IMR-90 (cell line): ENCODE results near the gene C2CD4C. TPM values are rescaled to one million over a fixed set of nuclear protein-coding genes. Genes with fewer than 3 reads are reported as not detected.

ENCODE experiments used
- ATAC-seq: fragments of 200-7000 bp; cut with Tn5 transposase; 2 replicates; pipeline ENCODE4 v1.9.1; 2020; ENCODE audit warnings: low read depth, mild to moderate bottlenecking, moderate library complexity
- BruUV-seq: library from RNA; stranded (reverse); fragments of 400-500 nt; replicated peaks from 2 replicates; lab custom pipeline; 2021; lab: Mats Ljungman, UMichigan
- CTCF ChIA-PET: fragments of 300-600 bp; formaldehyde crosslinking; extraction: SDS; loops from one replicate; lab custom pipeline; 2021; ENCODE audit warnings: antibody characterized with exemption; lab: Yijun Ruan, JAX
- POLR2A ChIA-PET: fragments of 300-600 bp; sonication (Branson Sonifier 250); formaldehyde crosslinking; loops from one replicate; lab custom pipeline; 2022; ENCODE audit warnings: antibody characterized with exemption; ENCODE audit not compliant: unreplicated experiment; lab: Charles Lee
- DNase-seq: peaks from one replicate; pipeline ENCODE4 v3.0.0; 2013
- H2AFZ ChIP-seq: replicated peaks from 2 replicates; pipeline ENCODE3; 2013; ENCODE audit warnings: low read length, mild to moderate bottlenecking; ENCODE audit not compliant: poor library complexity
- H2AK5ac ChIP-seq: 2 replicates; pipeline ENCODE4 v1.6.1; 2013; ENCODE audit warnings: low read depth, low read length, inconsistent platforms
- H2AK9ac ChIP-seq: replicated peaks from 2 replicates; pipeline ENCODE3; 2013; ENCODE audit warnings: mild to moderate bottlenecking, low read depth, low read length, moderate library complexity; ENCODE audit not compliant: poor library complexity
- H2BK120ac ChIP-seq: 2 replicates; pipeline ENCODE4 v1.6.1; 2013; ENCODE audit warnings: low read depth, low read length, inconsistent platforms
- H2BK15ac ChIP-seq: 3 replicates; pipeline ENCODE4 v1.6.1; 2013; ENCODE audit warnings: low read depth, low read length, inconsistent platforms
- H2BK20ac ChIP-seq: 2 replicates; pipeline ENCODE4 v1.6.1; 2013; ENCODE audit warnings: low read depth, mild to moderate bottlenecking, inconsistent platforms, low read length, moderate library complexity
- H2BK5ac ChIP-seq: 2 replicates; pipeline ENCODE4 v1.6.1; 2013; ENCODE audit warnings: mild to moderate bottlenecking, low read depth, low read length, inconsistent platforms; ENCODE audit not compliant: poor library complexity, severe bottlenecking
- H3K14ac ChIP-seq: replicated peaks from 2 replicates; pipeline ENCODE4 v1.6.1; 2013; ENCODE audit warnings: low read depth, low read length, inconsistent platforms
- H3K18ac ChIP-seq: 2 replicates; pipeline ENCODE4 v1.6.1; 2013; ENCODE audit warnings: low read depth, low read length, control low read depth
- H3K23ac ChIP-seq: 2 replicates; pipeline ENCODE4 v1.6.1; 2013; ENCODE audit warnings: low read depth, low read length, inconsistent platforms
- H3K27ac ChIP-seq: 2 replicates; pipeline ENCODE4 v1.5.1; 2013; ENCODE audit warnings: mild to moderate bottlenecking, control low read depth, low read length; ENCODE audit not compliant: insufficient read depth
- H3K27me3 ChIP-seq: 2 replicates; pipeline ENCODE4 v1.6.1; 2013; ENCODE audit warnings: low read length; ENCODE audit not compliant: control insufficient read depth, insufficient read depth
- H3K36me3 ChIP-seq: 2 replicates; pipeline ENCODE4 v1.6.1; 2013; ENCODE audit warnings: low read length, mixed read lengths; ENCODE audit not compliant: control insufficient read depth, insufficient read depth
- H3K4ac ChIP-seq: 2 replicates; pipeline ENCODE4 v1.6.1; 2013; ENCODE audit warnings: low read depth, low read length, inconsistent platforms
- H3K4me1 ChIP-seq: 2 replicates; pipeline ENCODE4 v1.6.1; 2013; ENCODE audit warnings: low read length, mixed read lengths; ENCODE audit not compliant: control insufficient read depth, insufficient read depth
- H3K4me2 ChIP-seq: 2 replicates; pipeline ENCODE4 v1.6.1; 2013; ENCODE audit warnings: low read depth, mild to moderate bottlenecking, control low read depth, low read length, moderate library complexity
- H3K4me3 ChIP-seq: 2 replicates; pipeline ENCODE4 v1.5.1; 2013; ENCODE audit warnings: low read depth, mild to moderate bottlenecking, control low read depth, low read length, moderate library complexity; ENCODE audit not compliant: insufficient read depth
- H3K56ac ChIP-seq: 2 replicates; pipeline ENCODE4 v1.6.1; 2013; ENCODE audit warnings: low read length, inconsistent platforms; ENCODE audit not compliant: insufficient read depth; ENCODE audit errors: extremely low read depth
- H3K79me1 ChIP-seq, 2 experiments: 2 replicates each; pipeline ENCODE4 v1.6.1; 2013; ENCODE audit warnings: low read length in 2 of 2, inconsistent platforms in 1 of 2, low read depth in 1 of 2
- H3K9ac ChIP-seq: 2 replicates; pipeline ENCODE4 v1.6.1; 2013; ENCODE audit warnings: low read depth, low read length, control low read depth
- H3K9me1 ChIP-seq: 2 replicates; pipeline ENCODE4 v1.6.1; 2013; ENCODE audit warnings: low read length, inconsistent platforms; ENCODE audit not compliant: insufficient read depth
- H3K9me3 ChIP-seq: 2 replicates; pipeline ENCODE4 v1.6.1; 2013; ENCODE audit warnings: low read length; ENCODE audit not compliant: control insufficient read depth, insufficient read depth
- H4K20me1 ChIP-seq: 2 replicates; pipeline ENCODE4 v1.6.1; 2013; ENCODE audit warnings: low read length, inconsistent platforms; ENCODE audit not compliant: insufficient read depth
- H4K5ac ChIP-seq: 2 replicates; pipeline ENCODE4 v1.6.1; 2013; ENCODE audit warnings: mild to moderate bottlenecking, low read depth, low read length, control low read depth
- H4K8ac ChIP-seq, 2 experiments: 2 replicates each; pipeline ENCODE4 v1.6.1; 2013; ENCODE audit warnings: low read depth in 2 of 2, low read length in 2 of 2, control low read depth in 1 of 2, inconsistent platforms in 1 of 2
- H4K91ac ChIP-seq: 2 replicates; pipeline ENCODE4 v1.6.1; 2013; ENCODE audit warnings: low read depth, low read length, inconsistent platforms; ENCODE audit not compliant: insufficient read depth
- BHLHE40 ChIP-seq: fragments of 150-350 bp; IDR thresholded peaks from 2 replicates; pipeline ENCODE4 v1.6.1; 2016; ENCODE audit warnings: mild to moderate bottlenecking, low read depth, low read length
- CEBPB ChIP-seq: IDR thresholded peaks from 2 replicates; pipeline ENCODE4 v1.6.1; 2012; ENCODE audit warnings: low read depth, low read length, improper control_type of control experiment
- CHD1 ChIP-seq: IDR thresholded peaks from 2 replicates; pipeline ENCODE4 v1.6.1; 2012; ENCODE audit warnings: low read depth, low read length, improper control_type of control experiment
- CTCF ChIP-seq: conservative IDR thresholded peaks from 2 replicates; pipeline ENCODE4 v1.5.1; 2012; ENCODE audit warnings: mild to moderate bottlenecking, low read depth, low read length, improper control_type of control experiment
- FOS ChIP-seq: fragments of 150-350 bp; IDR thresholded peaks from 2 replicates; pipeline ENCODE4 v1.6.1; 2016; ENCODE audit warnings: low read depth, low read length
- MAFK ChIP-seq: IDR thresholded peaks from 2 replicates; pipeline ENCODE4 v1.6.1; 2012; ENCODE audit warnings: low read depth, low read length, improper control_type of control experiment
- MAZ ChIP-seq: IDR thresholded peaks from 2 replicates; pipeline ENCODE4 v1.6.1; 2012; ENCODE audit warnings: low read depth, mild to moderate bottlenecking, low read length, improper control_type of control experiment, moderate library complexity, borderline replicate concordance
- MXI1 ChIP-seq: IDR thresholded peaks from 2 replicates; pipeline ENCODE4 v1.6.1; 2012; ENCODE audit warnings: low read depth, mild to moderate bottlenecking, low read length, moderate library complexity, borderline replicate concordance
- NFE2L2 ChIP-seq: fragments of 150-350 bp; IDR thresholded peaks from 2 replicates; pipeline ENCODE4 v1.6.1; 2016; ENCODE audit warnings: low read depth, mild to moderate bottlenecking, low read length
- POLR2A ChIP-seq: IDR thresholded peaks from 2 replicates; pipeline ENCODE4 v1.6.1; 2012; ENCODE audit warnings: mild to moderate bottlenecking, low read depth, low read length
- RAD21 ChIP-seq: IDR thresholded peaks from 2 replicates; pipeline ENCODE4 v1.6.1; 2012; ENCODE audit warnings: low read length, improper control_type of control experiment
- RCOR1 ChIP-seq: IDR thresholded peaks from 2 replicates; pipeline ENCODE4 v1.6.1; 2012; ENCODE audit warnings: mild to moderate bottlenecking, low read length, improper control_type of control experiment; ENCODE audit not compliant: insufficient replicate concordance
- RFX5 ChIP-seq: IDR thresholded peaks from 2 replicates; pipeline ENCODE4 v1.8.0; 2012; ENCODE audit warnings: low read depth, mild to moderate bottlenecking, low read length, moderate library complexity
- SMC3 ChIP-seq: fragments of 150-350 bp; IDR thresholded peaks from 2 replicates; pipeline ENCODE4 v1.6.1; 2016; ENCODE audit warnings: low read depth, mild to moderate bottlenecking, antibody characterized with exemption, low read length, moderate library complexity
- WGBS, 2 experiments: methylation state at CpG; one replicate each; pipeline versions ENCODE4 v1.1.5 to v1.1.7; 2013; ENCODE audit warnings: missing lambda C conversion rate in 2 of 2; ENCODE audit not compliant: insufficient read length in 1 of 2; ENCODE audit errors: extremely low coverage in 2 of 2; 5-methylcytosine and 5-hydroxymethylcytosine counted together
- dilution Hi-C: fragments of 300-500 bp; cut with HindIII; formaldehyde crosslinking; loops from one replicate; pipeline ENCODE4 v1.14.3; 2018; ENCODE audit warnings: low sequenced_read_pairs; ENCODE audit not compliant: unreplicated experiment
- in situ Hi-C: fragments of 300-500 bp; cut with MboI; formaldehyde crosslinking; loops from 3 replicates; pipeline ENCODE4 v1.14.3; 2019; ENCODE audit warnings: low sequenced_read_pairs, inconsistent platforms, mixed read lengths
- intact Hi-C: fragments of 100-400 bp; cut with micrococcal nuclease; formaldehyde crosslinking; loops from 2 replicates; pipeline ENCODE4 v1.10.0; 2022
- polyA plus RNA-seq, 3 experiments: library from polyadenylated mRNA; depleted of rRNA; stranded (reverse); fragments of >200 nt; gene quantifications; 2 replicates each; pipeline ENCODE4 v1.2.3, GENCODE V29; 2012; ENCODE audit warnings: low replicate concordance in 1 of 3
- total RNA-seq: library from RNA; depleted of rRNA; stranded (reverse); fragments of >200 nt; gene quantifications from 2 replicates; pipeline ENCODE4 v1.2.3, GENCODE V29; 2012
- TF ChIP-seq, protein P1 (sequence below): fragments of 150-350 bp; IDR thresholded peaks from 2 replicates; pipeline ENCODE4 v1.6.1; 2017; ENCODE audit warnings: mild to moderate bottlenecking, antibody characterized with exemption, low read length, low read depth
- TF ChIP-seq, protein P2 (sequence below): fragments of 150-350 bp; IDR thresholded peaks from 2 replicates; pipeline ENCODE4 v1.6.1; 2016; ENCODE audit warnings: low read depth, mild to moderate bottlenecking, low read length, moderate library complexity, borderline replicate concordance

The C2CD4C gene
- total and polyA plus RNA-seq, 2 of the 4 experiments (the other 2 are of a cell fraction): under 0.01 to 0.07 TPM

GRCh38 chr19:452829-453228 is 43.9 kb upstream of the C2CD4C start:
- no peak overlapping the region for H3K14ac ChIP-seq
- dilution Hi-C loops (no loop called here), intact Hi-C loops (no loop called here), in situ Hi-C loops (no loop called here)
- H3K36me3 ChIP-seq: no peaks in the 10 kb centered on the region
- BruUV-seq: no TSS peak
- H4K5ac ChIP-seq: no peak overlapping the region
- no peak overlapping the region for H2BK15ac ChIP-seq
- no peak overlapping the region for H3K23ac ChIP-seq
- H4K91ac ChIP-seq: no peak overlapping the region
- H3K9me3 ChIP-seq: peaks cover 16% of the 10 kb centered on the region
- WGBS, 2 experiments: 93% methylated on average over 5 of the region's 16 CpGs; no CpG with 5 or more reads in 1 of the 2 experiments
- H3K4me3 ChIP-seq: no peak overlapping the region
- H3K9ac ChIP-seq: no peak overlapping the region
- H3K27ac ChIP-seq: no peak overlapping the region
- H3K18ac ChIP-seq: no peak overlapping the region
- H2AK5ac ChIP-seq: no peak overlapping the region
- no peak overlapping the region for H2BK20ac ChIP-seq
- no peak overlapping the region for H3K4me2 ChIP-seq
- H2AK9ac ChIP-seq: no peak overlapping the region
- no peaks in the 10 kb centered on the region for H3K79me1 ChIP-seq
- no peak for DNase-seq
- ChIA-PET POLR2A (no interaction called here), CTCF (no interaction called here)
- no peaks in the 10 kb centered on the region for H3K9me1 ChIP-seq
- peaks cover 3% of the 10 kb centered on the region for H3K27me3 ChIP-seq
- H3K4ac ChIP-seq: no peak overlapping the region
- no peak overlapping the region for H2BK120ac ChIP-seq
- no peaks in the 10 kb centered on the region for H3K4me1 ChIP-seq
- H2AFZ ChIP-seq: no peak overlapping the region
- H4K8ac ChIP-seq: no peak overlapping the region
- no peak overlapping the region for H2BK5ac ChIP-seq
- H3K56ac ChIP-seq: no peak overlapping the region
- no peak for TF ChIP-seq CTCF
- no peak for TF ChIP-seq CEBPB
- TF ChIP-seq CHD1: no peak
- no peak for TF ChIP-seq POLR2A
- no peak for TF ChIP-seq MAFK
- no peak for TF ChIP-seq NFE2L2
- TF ChIP-seq RCOR1: no peak
- TF ChIP-seq FOS: no peak
- no peak for TF ChIP-seq RFX5
- TF ChIP-seq BHLHE40: no peak
- no peak for TF ChIP-seq RAD21
- TF ChIP-seq, protein P1, sequence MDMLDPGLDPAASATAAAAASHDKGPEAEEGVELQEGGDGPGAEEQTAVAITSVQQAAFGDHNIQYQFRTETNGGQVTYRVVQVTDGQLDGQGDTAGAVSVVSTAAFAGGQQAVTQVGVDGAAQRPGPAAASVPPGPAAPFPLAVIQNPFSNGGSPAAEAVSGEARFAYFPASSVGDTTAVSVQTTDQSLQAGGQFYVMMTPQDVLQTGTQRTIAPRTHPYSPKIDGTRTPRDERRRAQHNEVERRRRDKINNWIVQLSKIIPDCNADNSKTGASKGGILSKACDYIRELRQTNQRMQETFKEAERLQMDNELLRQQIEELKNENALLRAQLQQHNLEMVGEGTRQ: no peak
- no peak for TF ChIP-seq MXI1
- no peak for TF ChIP-seq SMC3
- TF ChIP-seq, protein P2, sequence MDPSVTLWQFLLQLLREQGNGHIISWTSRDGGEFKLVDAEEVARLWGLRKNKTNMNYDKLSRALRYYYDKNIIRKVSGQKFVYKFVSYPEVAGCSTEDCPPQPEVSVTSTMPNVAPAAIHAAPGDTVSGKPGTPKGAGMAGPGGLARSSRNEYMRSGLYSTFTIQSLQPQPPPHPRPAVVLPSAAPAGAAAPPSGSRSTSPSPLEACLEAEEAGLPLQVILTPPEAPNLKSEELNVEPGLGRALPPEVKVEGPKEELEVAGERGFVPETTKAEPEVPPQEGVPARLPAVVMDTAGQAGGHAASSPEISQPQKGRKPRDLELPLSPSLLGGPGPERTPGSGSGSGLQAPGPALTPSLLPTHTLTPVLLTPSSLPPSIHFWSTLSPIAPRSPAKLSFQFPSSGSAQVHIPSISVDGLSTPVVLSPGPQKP: no peak
- no peak for TF ChIP-seq MAZ
- ATAC-seq: no peak
- no peaks in the 10 kb centered on the region for H4K20me1 ChIP-seq
